Neural crest cell (in vitro differentiated cells): ENCODE results near the gene BCL3. TPM values are rescaled to one million over a fixed set of nuclear protein-coding genes. Genes with fewer than 3 reads are reported as not detected.

Experiments
- DNase-seq: peaks from one replicate; pipeline ENCODE4 v3.0.0; 2021; ENCODE audit warnings: low read depth, mixed read lengths, low spot score
- H3K27ac Mint-ChIP-seq: one replicate; pipeline ENCODE4 v1.8.0; 2021; ENCODE audit warnings: mild to moderate bottlenecking, mixed read lengths; ENCODE audit not compliant: unreplicated experiment
- H3K27me3 Mint-ChIP-seq: 2 replicates; pipeline ENCODE4 v1.8.0; 2021; ENCODE audit warnings: low read depth, mild to moderate bottlenecking, mixed read lengths
- H3K36me3 Mint-ChIP-seq: 2 replicates; pipeline ENCODE4 v1.8.0; 2021; ENCODE audit warnings: low read depth, mild to moderate bottlenecking, mixed read lengths
- H3K4me1 Mint-ChIP-seq: 2 replicates; pipeline ENCODE4 v1.8.0; 2021; ENCODE audit warnings: mixed read lengths
- H3K4me3 Mint-ChIP-seq: one replicate; pipeline ENCODE4 v1.8.0; 2021; ENCODE audit warnings: mild to moderate bottlenecking, mixed read lengths
- H3K9me3 Mint-ChIP-seq: 2 replicates; pipeline ENCODE4 v1.8.0; 2021; ENCODE audit warnings: mixed read lengths
- CTCF ChIP-seq: fragments of 200-600 bp; sonication (generic); conservative IDR thresholded peaks from 2 replicates; pipeline ENCODE4 v1.5.0; 2021; ENCODE audit warnings: antibody characterized with exemption, mild to moderate bottlenecking
- total RNA-seq: library from RNA; stranded (reverse); gene quantifications from 2 replicates; pipeline ENCODE4 v1.2.1, GENCODE V29; 2021

BCL3 gene
- total RNA-seq, 1 donor from 2014 or later: 2.2 TPM

GRCh38 chr19:44746616-44746945 lies 1.9 kb upstream of the BCL3 start:
- H3K27ac Mint-ChIP-seq: no peak overlapping the region
- H3K4me3 Mint-ChIP-seq: peak overlapping the region; percentile 67
- H3K27me3 Mint-ChIP-seq: peaks cover 65% of the 10 kb centered on the region
- peaks cover 6% of the 10 kb centered on the region for H3K4me1 Mint-ChIP-seq
- TF ChIP-seq CTCF: no peak
- DNase-seq: no peak
- no peaks in the 10 kb centered on the region for H3K36me3 Mint-ChIP-seq
- H3K9me3 Mint-ChIP-seq: no peaks in the 10 kb centered on the region

GRCh38 chr19:44746946-44747738 lies 1.4 kb upstream of the BCL3 start:
- H3K36me3 Mint-ChIP-seq: no peaks in the 10 kb centered on the region
- peaks cover 71% of the 10 kb centered on the region for H3K27me3 Mint-ChIP-seq
- H3K4me3 Mint-ChIP-seq: peak overlapping the region; percentile 64
- no peak overlapping the region for H3K27ac Mint-ChIP-seq
- no peaks in the 10 kb centered on the region for H3K9me3 Mint-ChIP-seq
- TF ChIP-seq CTCF: no peak
- peaks cover 6% of the 10 kb centered on the region for H3K4me1 Mint-ChIP-seq
- peak; percentile 31 for DNase-seq

- no peak for DNase-seq
- no peak for TF ChIP-seq CTCF
- Mint-ChIP-seq H3K36me3 (no peaks in the 10 kb centered on the region), H3K27ac (peak overlapping the region; percentile 20), H3K4me3 (peak overlapping the region; percentile 80), H3K4me1 (peaks cover 6% of the 10 kb centered on the region), H3K9me3 (no peaks in the 10 kb centered on the region), H3K27me3 (peaks cover 78% of the 10 kb centered on the region)
Measured at GRCh38 chr19:44747739-44748425, 626 bp upstream of the BCL3 start.

GRCh38 chr19:44749292-44749691 lies 784 bp downstream of the BCL3 start:
- no peak overlapping the region for H3K27ac Mint-ChIP-seq
- no peak for DNase-seq
- peak overlapping the region; percentile 76 for H3K4me3 Mint-ChIP-seq
- H3K4me1 Mint-ChIP-seq: peaks cover 12% of the 10 kb centered on the region
- H3K9me3 Mint-ChIP-seq: no peaks in the 10 kb centered on the region
- H3K36me3 Mint-ChIP-seq: no peaks in the 10 kb centered on the region
- peaks cover 92% of the 10 kb centered on the region for H3K27me3 Mint-ChIP-seq
- TF ChIP-seq CTCF: no peak

GRCh38 chr19:44749994-44750393 lies 1.5 kb downstream of the BCL3 start:
- Mint-ChIP-seq H3K27ac (no peak overlapping the region), H3K36me3 (no peaks in the 10 kb centered on the region), H3K4me1 (peaks cover 16% of the 10 kb centered on the region), H3K9me3 (no peaks in the 10 kb centered on the region), H3K4me3 (peak overlapping the region; percentile 76), H3K27me3 (peaks cover 92% of the 10 kb centered on the region)
- no peak for TF ChIP-seq CTCF
- no peak for DNase-seq
